Measurements from ENCODE around the gene UBQLN2.

Gene UBQLN2

DNA sequence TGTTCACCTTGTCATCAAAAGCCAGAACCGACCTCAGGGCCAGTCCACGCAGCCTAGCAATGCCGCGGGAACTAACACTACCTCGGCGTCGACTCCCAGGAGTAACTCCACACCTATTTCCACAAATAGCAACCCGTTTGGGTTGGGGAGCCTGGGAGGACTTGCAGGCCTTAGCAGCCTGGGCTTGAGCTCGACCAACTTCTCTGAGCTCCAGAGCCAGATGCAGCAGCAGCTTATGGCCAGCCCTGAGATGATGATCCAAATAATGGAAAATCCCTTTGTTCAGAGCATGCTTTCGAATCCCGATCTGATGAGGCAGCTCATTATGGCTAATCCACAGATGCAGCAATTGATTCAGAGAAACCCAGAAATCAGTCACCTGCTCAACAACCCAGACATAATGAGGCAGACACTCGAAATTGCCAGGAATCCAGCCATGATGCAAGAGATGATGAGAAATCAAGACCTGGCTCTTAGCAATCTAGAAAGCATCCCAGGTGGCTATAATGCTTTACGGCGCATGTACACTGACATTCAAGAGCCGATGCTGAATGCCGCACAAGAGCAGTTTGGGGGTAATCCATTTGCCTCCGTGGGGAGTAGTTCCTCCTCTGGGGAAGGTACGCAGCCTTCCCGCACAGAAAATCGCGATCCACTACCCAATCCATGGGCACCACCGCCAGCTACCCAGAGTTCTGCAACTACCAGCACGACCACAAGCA lies 898 bp downstream of the UBQLN2 start:
- TF ChIP-seq, protein P1, sequence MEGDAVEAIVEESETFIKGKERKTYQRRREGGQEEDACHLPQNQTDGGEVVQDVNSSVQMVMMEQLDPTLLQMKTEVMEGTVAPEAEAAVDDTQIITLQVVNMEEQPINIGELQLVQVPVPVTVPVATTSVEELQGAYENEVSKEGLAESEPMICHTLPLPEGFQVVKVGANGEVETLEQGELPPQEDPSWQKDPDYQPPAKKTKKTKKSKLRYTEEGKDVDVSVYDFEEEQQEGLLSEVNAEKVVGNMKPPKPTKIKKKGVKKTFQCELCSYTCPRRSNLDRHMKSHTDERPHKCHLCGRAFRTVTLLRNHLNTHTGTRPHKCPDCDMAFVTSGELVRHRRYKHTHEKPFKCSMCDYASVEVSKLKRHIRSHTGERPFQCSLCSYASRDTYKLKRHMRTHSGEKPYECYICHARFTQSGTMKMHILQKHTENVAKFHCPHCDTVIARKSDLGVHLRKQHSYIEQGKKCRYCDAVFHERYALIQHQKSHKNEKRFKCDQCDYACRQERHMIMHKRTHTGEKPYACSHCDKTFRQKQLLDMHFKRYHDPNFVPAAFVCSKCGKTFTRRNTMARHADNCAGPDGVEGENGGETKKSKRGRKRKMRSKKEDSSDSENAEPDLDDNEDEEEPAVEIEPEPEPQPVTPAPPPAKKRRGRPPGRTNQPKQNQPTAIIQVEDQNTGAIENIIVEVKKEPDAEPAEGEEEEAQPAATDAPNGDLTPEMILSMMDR (IDR thresholded peaks at IDR 0.05; ENCODE audit: extremely low read depth, missing control alignments), result no peak
- DNase-seq (ENCODE audit: low spot score), result peak; percentile 8

- DNase-seq (ENCODE audit: low spot score), result no peak
- TF ChIP-seq, protein P1 (IDR thresholded peaks at IDR 0.05; ENCODE audit: extremely low read depth, missing control alignments), result no peak
Observed at GRCh38 chrX:56564921-56565840, 1.8 kb downstream of the UBQLN2 start.

DNA sequence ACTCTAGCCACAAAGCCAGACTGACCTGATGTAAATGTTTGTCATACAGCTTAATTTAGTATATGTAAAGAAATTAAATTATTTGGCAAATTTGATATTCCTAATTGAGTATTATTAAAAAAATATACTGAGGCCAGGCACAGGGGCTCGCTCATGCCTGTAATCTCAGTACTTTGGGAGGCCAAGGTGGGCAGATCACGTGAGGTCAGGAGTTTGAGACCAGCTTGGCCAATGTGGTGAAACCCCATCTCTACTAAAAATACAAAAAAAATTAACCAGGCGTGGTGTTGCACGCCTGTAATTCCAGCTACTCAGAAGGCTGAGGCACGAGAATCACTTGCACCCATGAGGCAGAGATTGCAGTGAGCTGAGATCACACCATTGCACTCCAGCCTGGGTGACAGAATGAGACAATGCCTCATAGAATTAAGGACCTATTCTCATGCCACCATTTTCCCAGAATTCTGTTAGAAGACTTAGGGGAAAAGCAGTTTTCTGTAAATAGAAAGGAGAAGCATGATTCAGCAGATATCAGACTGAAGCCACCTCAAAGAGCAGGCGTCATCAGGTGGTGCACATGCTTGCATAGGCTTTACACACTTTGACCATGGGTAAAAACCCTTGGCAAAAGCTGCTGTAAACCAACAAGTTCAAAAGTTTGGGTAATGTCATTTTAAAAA lies 6.1 kb downstream of the UBQLN2 start:
- TF ChIP-seq, protein P1 (IDR thresholded peaks at IDR 0.05; ENCODE audit: extremely low read depth, missing control alignments), result no peak
- peak; percentile 4 for DNase-seq (ENCODE audit: low spot score)

GRCh38 chrX:56572975-56573374 lies 9.5 kb downstream of the UBQLN2 start:
- TF ChIP-seq, protein P1 (IDR thresholded peaks at IDR 0.05; ENCODE audit: extremely low read depth, missing control alignments), result no peak
- DNase-seq (ENCODE audit: low spot score), result no peak

- TF ChIP-seq, protein P1 (IDR thresholded peaks at IDR 0.05; ENCODE audit: extremely low read depth, missing control alignments), result no peak
- DNase-seq (ENCODE audit: low spot score), result no peak
Observed at GRCh38 chrX:56574861-56575260, 11.4 kb downstream of the UBQLN2 start.

DNA sequence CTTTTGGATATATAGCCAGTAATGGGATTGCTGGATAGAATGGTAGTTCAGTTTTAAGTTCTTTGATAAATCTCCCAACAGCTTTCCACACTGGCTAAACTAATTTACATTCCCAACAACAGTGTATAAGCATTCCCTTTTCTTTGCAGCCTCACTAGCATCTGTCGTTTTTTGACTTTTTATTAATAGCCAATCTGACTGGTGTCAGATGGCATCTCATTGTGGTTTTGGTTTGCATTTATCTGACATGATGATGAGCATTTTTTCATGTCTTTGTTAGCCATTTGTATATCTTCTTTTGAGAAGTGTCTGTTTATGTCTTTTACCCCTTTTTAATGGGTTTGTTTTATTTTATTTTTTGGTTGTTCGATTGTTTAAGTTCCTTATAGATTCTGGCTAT lies 13.3 kb downstream of the UBQLN2 start:
- DNase-seq (ENCODE audit: low spot score), result no peak
- TF ChIP-seq, protein P1 (IDR thresholded peaks at IDR 0.05; ENCODE audit: extremely low read depth, missing control alignments), result no peak
